ENCODE measurements around the gene TNFRSF8.
"Not testable (repeated sequence)": the region's sequence is repeated elsewhere in the genome, so short reads cannot be mapped to it uniquely, and the experiment has no call there.

The TNFRSF8 gene

GRCh38 chr1:12038356-12039163 lies 24.5 kb upstream of the TNFRSF8 start:
- no peak for DNase-seq (ENCODE audit: low read depth in 2 of 3, low spot score in 2 of 3)

DNA sequence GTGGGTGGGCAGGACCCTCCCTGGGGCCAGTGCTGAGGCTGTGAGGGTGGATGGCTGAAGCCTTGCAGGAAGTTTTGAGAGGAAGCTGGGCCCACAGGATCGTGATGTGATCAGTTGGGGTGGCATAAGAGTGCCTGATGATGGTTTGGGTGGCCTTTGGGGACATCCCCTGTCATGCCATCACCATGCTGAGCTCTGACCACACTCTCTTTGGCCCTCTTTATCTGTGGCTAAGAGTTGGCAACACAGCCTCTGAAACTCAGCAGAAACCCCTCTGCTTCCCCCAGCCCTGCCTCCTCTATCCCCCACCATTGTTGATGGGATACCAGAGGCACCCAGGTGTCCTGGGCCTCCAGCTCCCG lies 24.0 kb upstream of the TNFRSF8 start:
- DNase-seq (ENCODE audit: low read depth in 2 of 3, low spot score in 2 of 3): no peak

- DNase-seq (ENCODE audit: low read depth in 2 of 3, low spot score in 2 of 3): not testable (repeated sequence)
These were observed 23.2 kb upstream of the TNFRSF8 start for GRCh38 chr1:12039824-12040456.

DNA sequence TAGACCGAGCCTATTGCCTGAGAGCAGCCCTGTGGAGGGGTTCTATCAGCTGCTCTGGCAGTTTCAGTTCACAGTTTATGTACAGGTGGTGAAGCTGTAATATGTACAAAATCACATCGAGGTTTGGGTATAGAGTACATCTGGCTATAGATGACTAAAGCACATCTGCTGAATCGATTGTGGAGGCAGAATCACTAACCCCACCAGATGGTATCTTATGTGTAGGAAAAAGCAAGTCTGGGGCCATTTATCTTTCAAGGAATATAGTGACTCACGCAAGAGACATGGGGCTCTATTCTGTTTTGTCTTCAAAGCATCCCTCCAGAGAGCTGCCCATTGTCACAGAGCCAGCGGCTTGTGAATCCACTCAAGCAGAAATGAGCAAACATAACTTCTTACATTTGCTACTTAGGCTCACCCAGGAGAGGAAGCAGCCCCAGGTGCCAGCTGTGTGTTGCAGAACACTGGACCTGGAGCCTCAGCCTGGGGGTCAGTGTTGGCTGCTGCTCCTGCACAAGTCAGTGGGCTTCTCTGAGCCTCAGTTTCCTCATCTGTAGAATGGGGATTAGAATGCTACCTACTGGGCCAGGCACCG lies 22.5 kb upstream of the TNFRSF8 start:
- no peak for DNase-seq (ENCODE audit: low read depth in 2 of 3, low spot score in 2 of 3)

DNA sequence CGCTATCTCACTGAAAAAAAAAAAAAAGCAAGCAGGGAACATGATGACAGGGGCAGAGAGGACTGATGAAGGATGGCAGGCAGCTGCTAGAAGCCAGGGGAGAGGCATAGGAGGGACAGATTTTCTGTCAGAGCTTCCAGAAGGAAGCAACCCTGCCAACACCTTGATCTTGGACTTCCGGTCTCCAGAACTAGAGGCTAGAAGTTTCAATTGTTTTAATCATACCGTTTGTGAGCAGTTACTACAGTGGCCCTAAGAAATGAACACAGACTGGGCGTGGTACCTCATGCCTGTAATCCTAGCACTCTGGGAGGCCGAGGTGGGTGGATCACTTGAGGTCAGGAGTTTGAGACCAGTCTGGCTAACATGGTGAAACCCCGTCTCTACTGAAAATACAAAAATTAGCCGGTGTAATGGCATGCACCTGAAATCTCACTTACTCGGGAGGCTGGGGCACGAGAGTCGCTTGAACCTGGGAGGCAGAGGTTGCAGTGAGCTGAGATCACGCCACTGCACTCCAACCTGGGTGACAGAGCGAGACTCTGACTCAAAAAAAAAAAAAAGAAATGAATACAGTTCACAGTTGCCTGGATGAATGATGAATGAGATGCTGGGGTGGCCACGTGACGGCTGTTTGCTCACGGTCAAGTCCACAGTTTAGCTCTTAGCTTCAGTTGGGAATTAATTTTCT lies 18.8 kb upstream of the TNFRSF8 start:
- DNase-seq (ENCODE audit: low read depth in 2 of 3, low spot score in 2 of 3): not testable (repeated sequence)

- no peak for DNase-seq (ENCODE audit: low read depth in 2 of 3, low spot score in 2 of 3)
These were observed 16.4 kb upstream of the TNFRSF8 start for GRCh38 chr1:12046749-12047119.

GRCh38 chr1:12047120-12047876 lies 15.8 kb upstream of the TNFRSF8 start:
- DNase-seq (ENCODE audit: low read depth in 2 of 3, low spot score in 2 of 3): peak in 1 of 3 experiments; percentile 58

- DNase-seq (ENCODE audit: low read depth in 2 of 3, low spot score in 2 of 3): no peak
These were observed 14.7 kb upstream of the TNFRSF8 start for GRCh38 chr1:12048372-12048771.

- DNase-seq (ENCODE audit: low read depth in 2 of 3, low spot score in 2 of 3): no peak
These were observed 13.5 kb upstream of the TNFRSF8 start for GRCh38 chr1:12049616-12050015.

DNA sequence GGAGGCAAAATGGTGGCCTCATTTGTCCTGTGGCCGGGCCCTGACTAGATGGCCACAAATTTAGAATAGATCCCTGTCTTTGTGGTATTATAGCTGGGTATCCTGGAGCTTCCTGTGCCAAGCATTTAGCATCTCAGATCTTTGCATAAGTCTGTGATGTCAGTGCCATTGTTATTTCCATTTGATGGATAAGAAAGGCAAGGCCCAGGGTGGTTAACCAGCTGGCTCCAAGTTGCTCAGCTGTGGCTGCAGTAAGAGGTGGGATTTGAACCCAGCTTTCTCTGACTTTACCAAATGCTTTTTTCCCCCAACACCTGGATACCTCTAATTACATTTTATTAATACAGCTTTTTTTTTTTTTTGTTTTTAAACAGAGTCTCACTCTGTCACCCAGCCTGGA lies 11.7 kb upstream of the TNFRSF8 start:
- no peak for DNase-seq (ENCODE audit: low read depth in 2 of 3, low spot score in 2 of 3)

- no peak for DNase-seq (ENCODE audit: low read depth in 2 of 3, low spot score in 2 of 3)
These were observed 11.0 kb upstream of the TNFRSF8 start for GRCh38 chr1:12052008-12052573.

- DNase-seq (ENCODE audit: low read depth in 2 of 3, low spot score in 2 of 3): no peak
These were observed 10.0 kb upstream of the TNFRSF8 start for GRCh38 chr1:12052997-12053686.

- no peak for DNase-seq (ENCODE audit: low read depth in 2 of 3, low spot score in 2 of 3)
These were observed 9.2 kb upstream of the TNFRSF8 start for GRCh38 chr1:12053752-12054548.

GRCh38 chr1:12055259-12055658 lies 7.8 kb upstream of the TNFRSF8 start:
- DNase-seq (ENCODE audit: low read depth in 2 of 3, low spot score in 2 of 3): no peak

DNA sequence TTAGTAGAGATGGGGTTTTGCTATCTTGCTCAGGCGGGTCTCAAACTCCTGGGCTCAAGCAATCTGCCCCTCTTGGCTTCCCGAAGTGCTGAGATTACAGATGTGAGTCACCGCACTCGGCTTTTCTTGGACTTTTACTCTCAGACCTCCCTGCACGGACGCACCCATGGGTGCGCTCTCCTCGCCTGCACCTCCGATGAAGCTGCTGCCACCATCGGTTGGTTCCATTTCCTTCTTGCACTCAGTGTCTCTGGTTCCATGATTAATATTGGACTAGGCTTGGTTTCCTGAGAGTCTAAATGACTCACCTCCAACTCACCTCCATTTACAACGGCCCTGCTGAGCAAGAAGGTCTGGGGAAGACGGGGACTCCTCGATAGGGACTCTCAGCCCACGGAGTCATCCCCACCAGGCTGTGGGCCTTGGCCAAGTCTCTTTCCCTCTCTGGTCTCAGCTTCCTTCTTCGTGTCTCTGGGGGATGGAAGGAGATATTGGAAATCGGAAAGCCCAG lies 6.7 kb upstream of the TNFRSF8 start:
- DNase-seq (ENCODE audit: low read depth in 2 of 3, low spot score in 2 of 3): no peak

- no peak for DNase-seq (ENCODE audit: low read depth in 2 of 3, low spot score in 2 of 3)
These were observed 5.7 kb upstream of the TNFRSF8 start for GRCh38 chr1:12057382-12057781.

- no peak for DNase-seq (ENCODE audit: low read depth in 2 of 3, low spot score in 2 of 3)
These were observed 5.0 kb upstream of the TNFRSF8 start for GRCh38 chr1:12057940-12058687.

DNA sequence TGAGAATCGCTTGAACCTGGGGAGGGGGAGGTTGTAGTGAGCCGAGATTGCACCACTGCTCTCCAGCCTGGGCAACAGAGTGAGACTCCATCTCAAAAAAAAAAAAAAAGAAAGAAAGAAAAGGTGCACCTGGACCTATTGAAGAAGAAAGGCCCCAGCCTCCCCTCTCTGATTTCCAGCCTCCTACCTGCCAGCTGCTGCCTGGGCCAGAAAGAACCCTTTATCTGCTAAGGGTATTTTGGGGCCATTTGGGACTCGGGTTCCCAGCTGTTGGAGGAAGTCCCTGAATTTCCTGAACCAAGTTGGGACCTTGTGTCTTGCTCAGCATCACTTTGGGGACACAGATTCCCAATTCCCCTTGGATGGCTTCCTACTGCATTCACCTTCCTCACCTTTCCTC lies 3.9 kb upstream of the TNFRSF8 start:
- DNase-seq (ENCODE audit: low read depth in 2 of 3, low spot score in 2 of 3): no peak
